ENCODE results near the gene CCM2L. TPM values are rescaled to one million over a fixed set of nuclear protein-coding genes. Genes with fewer than 3 reads are reported as not detected.
A peak's percentile ranks its signal among the peaks of the same experiment; 100 is the strongest.

Gene CCM2L
- total and polyA plus RNA-seq, 12 donors: 4.9 to 26.8 (median 7.9) TPM

DNA sequence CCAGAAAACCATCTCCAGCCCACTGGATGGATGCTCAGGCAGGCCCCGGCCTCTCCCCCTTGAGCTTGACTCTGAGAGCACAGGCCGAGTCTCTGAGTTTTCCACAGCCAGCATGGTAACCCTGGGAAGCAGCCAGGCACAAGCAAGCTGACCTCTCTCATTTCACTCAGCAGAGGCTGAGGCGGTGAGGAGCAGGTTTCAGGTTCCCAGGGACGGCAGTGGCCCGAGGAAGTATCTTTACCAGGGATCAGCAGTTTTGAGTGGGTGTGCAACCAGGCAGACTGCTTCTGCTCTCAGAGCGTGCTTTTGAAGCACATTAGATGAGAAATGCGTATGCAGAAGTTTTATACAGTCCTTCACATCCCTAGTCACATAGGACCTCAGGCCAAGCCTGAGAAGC is 54.4 kb downstream of the CCM2L start:
- ATAC-seq: no peak
- WGBS, 2 donors: 72 to 76% methylated on average over 7 of the region's 7 CpGs
- Histone ChIP-seq H3K4me3 (no peak overlapping the region), H3K9me3 (no peaks in the 10 kb centered on the region), H3K36me3 (no peaks in the 10 kb centered on the region), H3K27me3 (peaks cover 0 to 51% (median 11%) of the 10 kb centered on the region in 7 donors), H3K27ac (peak overlapping the region in 1 of 10 donors; percentile 68), H3K4me1 (peaks cover 0 to 86% (median 0%) of the 10 kb centered on the region in 9 donors)
- no peak for DNase-seq
- intact Hi-C loops (cut with DNase I): no loop called here
- TF ChIP-seq, protein P1, sequence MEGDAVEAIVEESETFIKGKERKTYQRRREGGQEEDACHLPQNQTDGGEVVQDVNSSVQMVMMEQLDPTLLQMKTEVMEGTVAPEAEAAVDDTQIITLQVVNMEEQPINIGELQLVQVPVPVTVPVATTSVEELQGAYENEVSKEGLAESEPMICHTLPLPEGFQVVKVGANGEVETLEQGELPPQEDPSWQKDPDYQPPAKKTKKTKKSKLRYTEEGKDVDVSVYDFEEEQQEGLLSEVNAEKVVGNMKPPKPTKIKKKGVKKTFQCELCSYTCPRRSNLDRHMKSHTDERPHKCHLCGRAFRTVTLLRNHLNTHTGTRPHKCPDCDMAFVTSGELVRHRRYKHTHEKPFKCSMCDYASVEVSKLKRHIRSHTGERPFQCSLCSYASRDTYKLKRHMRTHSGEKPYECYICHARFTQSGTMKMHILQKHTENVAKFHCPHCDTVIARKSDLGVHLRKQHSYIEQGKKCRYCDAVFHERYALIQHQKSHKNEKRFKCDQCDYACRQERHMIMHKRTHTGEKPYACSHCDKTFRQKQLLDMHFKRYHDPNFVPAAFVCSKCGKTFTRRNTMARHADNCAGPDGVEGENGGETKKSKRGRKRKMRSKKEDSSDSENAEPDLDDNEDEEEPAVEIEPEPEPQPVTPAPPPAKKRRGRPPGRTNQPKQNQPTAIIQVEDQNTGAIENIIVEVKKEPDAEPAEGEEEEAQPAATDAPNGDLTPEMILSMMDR (IDR thresholded peaks at IDR 0.05): no peak

DNA sequence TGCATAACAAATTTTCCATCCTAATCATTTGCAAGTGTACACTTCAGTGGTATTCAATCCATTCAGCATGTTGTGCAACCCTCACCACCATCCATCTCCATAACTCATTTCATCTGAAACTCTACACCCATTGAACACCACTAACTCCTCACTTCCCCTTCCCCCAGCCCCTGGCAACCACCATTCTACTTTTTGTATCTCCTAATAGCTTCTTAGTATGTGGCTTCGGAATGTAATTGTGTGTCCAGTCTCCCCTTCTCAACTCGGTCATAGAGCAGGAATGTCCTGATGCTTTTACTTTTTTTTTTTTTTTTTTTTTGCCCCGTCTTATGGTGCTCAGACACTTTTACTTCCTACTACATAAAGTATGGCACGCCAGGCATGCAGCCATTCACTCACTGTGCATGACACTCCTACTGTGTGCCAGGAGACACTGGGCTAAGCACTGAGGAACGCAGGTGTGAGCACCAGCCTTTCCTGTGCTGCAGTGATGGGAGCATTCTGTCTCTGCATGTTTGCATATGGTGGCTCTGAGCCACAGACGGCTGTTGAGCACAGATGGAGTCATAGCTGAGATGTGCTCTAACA is 57.1 kb downstream of the CCM2L start:
- 68 to 69% methylated on average over 6 of the region's 6 CpGs for WGBS, 2 donors
- DNase-seq (no peak), ATAC-seq (no peak)
- H3K4me1 ChIP-seq: peaks cover 0 to 80% (median 0%) of the 10 kb centered on the region in 9 donors
- H3K27ac ChIP-seq: peak overlapping the region in 1 of 10 donors; percentile 83
- intact Hi-C loops (cut with DNase I): no loop called here
- no peaks in the 10 kb centered on the region for H3K9me3 ChIP-seq
- no peak overlapping the region for H3K4me3 ChIP-seq
- TF ChIP-seq, protein P1 (IDR thresholded peaks at IDR 0.05): no peak
- peaks cover 0 to 35% (median 5%) of the 10 kb centered on the region in 7 donors for H3K27me3 ChIP-seq
- H3K36me3 ChIP-seq: peaks cover 0 to 8% (median 0%) of the 10 kb centered on the region in 9 donors

DNA sequence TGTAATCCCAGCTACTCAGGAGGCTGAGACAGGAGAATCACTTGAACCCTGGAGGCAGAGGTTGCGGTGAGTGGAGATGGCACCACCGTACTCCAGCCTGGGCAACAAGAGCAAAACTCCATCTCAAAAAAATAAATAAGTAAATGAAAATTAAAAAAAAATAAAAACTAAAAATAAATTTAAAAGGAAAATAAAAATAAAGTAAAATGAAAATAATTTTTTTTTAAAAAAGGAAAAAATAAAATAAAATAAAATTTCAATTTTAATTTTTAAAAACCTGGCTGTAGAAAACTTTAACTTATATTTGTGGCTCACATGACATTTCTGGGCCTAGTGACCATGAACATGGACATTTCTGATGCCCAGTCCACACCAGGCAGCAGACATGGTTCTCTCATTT is 57.9 kb downstream of the CCM2L start:
- intact Hi-C loops (cut with DNase I): no loop called here

DNA sequence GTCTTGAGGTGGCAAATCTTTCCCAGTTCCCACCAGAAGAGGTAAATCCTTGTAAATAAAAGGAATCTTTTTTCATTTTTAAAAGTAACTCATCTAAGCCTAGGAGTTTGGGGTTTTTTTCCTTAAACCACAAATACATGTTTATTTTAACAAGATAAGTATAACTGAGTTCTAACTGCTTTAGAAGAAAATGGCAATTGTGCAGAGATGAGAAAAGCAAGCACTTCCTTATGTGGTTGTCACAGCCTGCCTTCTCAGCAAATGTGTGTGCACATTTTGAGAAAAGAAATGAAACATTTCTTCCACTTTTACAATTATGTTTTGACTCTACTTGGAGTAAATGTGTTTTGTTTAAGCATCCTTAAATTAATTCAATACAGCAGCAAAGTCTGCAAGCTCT is 59.5 kb downstream of the CCM2L start:
- no peaks in the 10 kb centered on the region for H3K9me3 ChIP-seq
- H3K27me3 ChIP-seq: peaks cover 0 to 32% (median 0%) of the 10 kb centered on the region in 7 donors
- H3K36me3 ChIP-seq: peaks cover 0 to 32% (median 0%) of the 10 kb centered on the region in 9 donors
- intact Hi-C loops (cut with DNase I): no loop called here
- peaks cover 0 to 60% (median 0%) of the 10 kb centered on the region in 9 donors for H3K4me1 ChIP-seq
- H3K27ac ChIP-seq: peak overlapping the region in 1 of 10 donors; percentile 83
- ATAC-seq: no peak
- no peak for DNase-seq
- H3K4me3 ChIP-seq: no peak overlapping the region
- TF ChIP-seq, protein P1 (IDR thresholded peaks at IDR 0.05): no peak

More for the DNA sequence above, 57.9 kb downstream of the CCM2L start:
- Histone ChIP-seq H3K27ac (peak overlapping the region in 1 of 10 donors; percentile 83), H3K4me3 (no peak overlapping the region), H3K27me3 (peaks cover 0 to 30% (median under 1%) of the 10 kb centered on the region in 7 donors), H3K36me3 (peaks cover 0 to 17% (median 0%) of the 10 kb centered on the region in 9 donors), H3K4me1 (peaks cover 0 to 74% (median 0%) of the 10 kb centered on the region in 9 donors), H3K9me3 (no peaks in the 10 kb centered on the region)
- ATAC-seq (no peak), DNase-seq (no peak)
- TF ChIP-seq, protein P1 (IDR thresholded peaks at IDR 0.05): no peak
- WGBS, 2 donors: 98 to 100% methylated on average over 2 of the region's 2 CpGs

Measured in heart right ventricle (tissue), 16 donors.